ENCODE data around the gene PRPF8. TPM values are rescaled to one million over a fixed set of nuclear protein-coding genes. Genes with fewer than 3 reads are reported as not detected.

PRPF8 gene
- total and polyA plus RNA-seq, 2 of the 13 experiments (the other 11 are each of a cell fraction or from before 2014, with no cell fraction given), result 112 to 179 TPM

- TF ChIP-seq GPBP1L1 (CRISPR knock-in tag; IDR thresholded peaks at IDR 0.05) (no peak), ATAD3A (CRISPR knock-in tag; IDR thresholded peaks at IDR 0.05) (no peak), ELK4 (CRISPR knock-in tag; IDR thresholded peaks at IDR 0.05; ENCODE audit: borderline replicate concordance) (no peak), POLR2G (IDR thresholded peaks at IDR 0.05; ENCODE audit: low read depth, low read length) (no peak), ZFP90 (CRISPR knock-in tag; IDR thresholded peaks at IDR 0.05; ENCODE audit: borderline replicate concordance) (peak; percentile 31; the same call in 1 of the 2 replicates), AHR (CRISPR knock-in tag; IDR thresholded peaks at IDR 0.05) (no peak), NRL (CRISPR knock-in tag; IDR thresholded peaks at IDR 0.05; ENCODE audit: borderline replicate concordance) (0 out of 2 replicates have a peak, but pooled peaks have one; percentile 29), MIXL1 (CRISPR knock-in tag; IDR thresholded peaks at IDR 0.05) (no peak), ZSCAN25 (CRISPR knock-in tag; IDR thresholded peaks at IDR 0.05) (no peak; the same call in 1 of the 2 replicates), KLF9 (CRISPR knock-in tag; IDR thresholded peaks at IDR 0.05; ENCODE audit: low read depth) (no peak), ZNF570 (CRISPR knock-in tag; IDR thresholded peaks at IDR 0.05; ENCODE audit: borderline replicate concordance) (no peak), ZNF12 (CRISPR knock-in tag; IDR thresholded peaks at IDR 0.05) (no peak), CCDC6 (CRISPR knock-in tag; IDR thresholded peaks at IDR 0.05) (no peak), JUND (CRISPR knock-in tag; IDR thresholded peaks at IDR 0.05) (no peak), ZNF558 (CRISPR knock-in tag; IDR thresholded peaks at IDR 0.05; ENCODE audit: borderline replicate concordance) (no peak), ZNF761 (CRISPR knock-in tag; conservative IDR thresholded peaks at IDR 0.05) (no peak), SUZ12 (IDR thresholded peaks at IDR 0.05; ENCODE audit: low read depth, low read length) (no peak), ZC3H13 (CRISPR knock-in tag; IDR thresholded peaks at IDR 0.05) (0 out of 2 replicates have a peak, but pooled peaks have one; percentile 75), KDM1A (CRISPR knock-in tag; IDR thresholded peaks at IDR 0.05) (no peak), ZBTB20 (CRISPR knock-in tag; IDR thresholded peaks at IDR 0.05; ENCODE audit: borderline replicate concordance, low read depth) (no peak), PREB (CRISPR knock-in tag; IDR thresholded peaks at IDR 0.05) (peak; percentile 55; the same call in 1 of the 2 replicates), MLLT10 (CRISPR knock-in tag; IDR thresholded peaks at IDR 0.05) (no peak), MXD1 (CRISPR knock-in tag; IDR thresholded peaks at IDR 0.05) (0 out of 2 replicates have a peak, but pooled peaks have one; percentile 46)
- TF ChIP-seq, protein P1, sequence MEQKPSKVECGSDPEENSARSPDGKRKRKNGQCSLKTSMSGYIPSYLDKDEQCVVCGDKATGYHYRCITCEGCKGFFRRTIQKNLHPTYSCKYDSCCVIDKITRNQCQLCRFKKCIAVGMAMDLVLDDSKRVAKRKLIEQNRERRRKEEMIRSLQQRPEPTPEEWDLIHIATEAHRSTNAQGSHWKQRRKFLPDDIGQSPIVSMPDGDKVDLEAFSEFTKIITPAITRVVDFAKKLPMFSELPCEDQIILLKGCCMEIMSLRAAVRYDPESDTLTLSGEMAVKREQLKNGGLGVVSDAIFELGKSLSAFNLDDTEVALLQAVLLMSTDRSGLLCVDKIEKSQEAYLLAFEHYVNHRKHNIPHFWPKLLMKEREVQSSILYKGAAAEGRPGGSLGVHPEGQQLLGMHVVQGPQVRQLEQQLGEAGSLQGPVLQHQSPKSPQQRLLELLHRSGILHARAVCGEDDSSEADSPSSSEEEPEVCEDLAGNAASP (CRISPR knock-in tag; IDR thresholded peaks at IDR 0.05; ENCODE audit: borderline replicate concordance), result 0 out of 2 replicates have a peak, but pooled peaks have one; percentile 34
These were observed 55.0 kb downstream of the PRPF8 start (continued) for GRCh38 chr17:1629504-1630310.
